Measurements from ENCODE around the gene PITPNC1.

DNA sequence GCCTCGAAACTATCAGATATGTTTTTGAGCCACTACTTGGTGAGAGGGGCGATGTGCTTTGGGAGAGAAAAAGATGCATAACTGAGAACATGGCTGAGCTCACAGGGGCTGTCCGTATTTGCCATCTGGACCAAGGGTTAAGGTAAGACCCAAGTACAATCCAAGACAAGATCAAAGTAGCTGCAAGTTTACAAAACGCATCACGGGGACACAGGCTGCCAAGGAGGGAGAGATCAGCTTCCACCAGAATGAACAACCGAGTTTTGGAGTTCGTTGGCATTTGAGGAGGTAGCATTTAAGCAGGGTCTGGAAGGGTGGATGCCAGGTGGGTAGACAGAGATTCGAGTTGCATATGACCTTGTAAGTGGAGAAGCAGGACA is 2.2 kb downstream of the PITPNC1 start:
- TF ChIP-seq, protein P1, sequence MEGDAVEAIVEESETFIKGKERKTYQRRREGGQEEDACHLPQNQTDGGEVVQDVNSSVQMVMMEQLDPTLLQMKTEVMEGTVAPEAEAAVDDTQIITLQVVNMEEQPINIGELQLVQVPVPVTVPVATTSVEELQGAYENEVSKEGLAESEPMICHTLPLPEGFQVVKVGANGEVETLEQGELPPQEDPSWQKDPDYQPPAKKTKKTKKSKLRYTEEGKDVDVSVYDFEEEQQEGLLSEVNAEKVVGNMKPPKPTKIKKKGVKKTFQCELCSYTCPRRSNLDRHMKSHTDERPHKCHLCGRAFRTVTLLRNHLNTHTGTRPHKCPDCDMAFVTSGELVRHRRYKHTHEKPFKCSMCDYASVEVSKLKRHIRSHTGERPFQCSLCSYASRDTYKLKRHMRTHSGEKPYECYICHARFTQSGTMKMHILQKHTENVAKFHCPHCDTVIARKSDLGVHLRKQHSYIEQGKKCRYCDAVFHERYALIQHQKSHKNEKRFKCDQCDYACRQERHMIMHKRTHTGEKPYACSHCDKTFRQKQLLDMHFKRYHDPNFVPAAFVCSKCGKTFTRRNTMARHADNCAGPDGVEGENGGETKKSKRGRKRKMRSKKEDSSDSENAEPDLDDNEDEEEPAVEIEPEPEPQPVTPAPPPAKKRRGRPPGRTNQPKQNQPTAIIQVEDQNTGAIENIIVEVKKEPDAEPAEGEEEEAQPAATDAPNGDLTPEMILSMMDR (IDR thresholded peaks at IDR 0.05) = no peak
- TF ChIP-seq POLR2A (IDR thresholded peaks at IDR 0.05) = no peak
- TF ChIP-seq POLR2AphosphoS5 (IDR thresholded peaks at IDR 0.05) = no peak

All from suprapubic skin (tissue), 4 donors.